ENCODE results near the gene SLIT3. TPM values are rescaled to one million over a fixed set of nuclear protein-coding genes. Genes with fewer than 3 reads are reported as not detected.

SLIT3 gene
- total and polyA plus RNA-seq, 2 experiments from 2014 or later: 0.59 to 0.71 TPM

DNA sequence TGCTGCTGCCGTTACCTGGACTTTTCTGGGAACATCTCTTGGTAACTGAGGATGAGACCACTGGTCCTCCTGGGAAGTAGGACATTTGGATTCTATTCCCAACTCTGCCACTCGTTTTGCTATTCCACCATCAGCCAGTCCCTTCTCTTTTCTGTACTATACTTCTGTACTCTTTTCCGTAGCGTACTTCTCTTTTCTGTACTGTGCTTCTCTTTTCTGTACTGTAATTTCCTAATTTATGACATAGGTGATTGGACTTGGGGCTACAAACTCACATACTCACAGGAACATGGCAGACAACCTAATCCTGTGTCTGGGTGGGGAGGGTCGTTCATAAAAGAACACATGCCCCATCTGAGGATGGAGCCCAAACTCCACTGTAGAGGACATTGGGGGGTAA, 386.4 kb downstream of the SLIT3 start:
- no peak for DNase-seq (ENCODE audit: low spot score)
- no peaks in the 10 kb centered on the region for H3K27me3 ChIP-seq (ENCODE audit: insufficient read depth)
- H3K27ac ChIP-seq (ENCODE audit: low read depth): no peak overlapping the region
- H3K4me3 ChIP-seq: no peak overlapping the region
- H3K36me3 Mint-ChIP-seq (ENCODE audit: low read depth): no peaks in the 10 kb centered on the region
- no peaks in the 10 kb centered on the region for H3K36me3 ChIP-seq (ENCODE audit: insufficient read depth)
- H3K79me2 ChIP-seq (replicated peaks; ENCODE audit: insufficient read depth): no peaks in the 10 kb centered on the region
- H3K27me3 Mint-ChIP-seq (ENCODE audit: insufficient read depth, low read depth, poor library complexity): peaks cover 3% of the 10 kb centered on the region
- ATAC-seq: no peak
- no peaks in the 10 kb centered on the region for H3K4me1 ChIP-seq (ENCODE audit: insufficient read depth)
- no peak overlapping the region for H3K4me2 ChIP-seq
- TF ChIP-seq STAT1 (IDR thresholded peaks at IDR 0.05; ENCODE audit: unreplicated experiment) (no peak), EZH2phosphoT487 (IDR thresholded peaks at IDR 0.05; ENCODE audit: unreplicated experiment) (no peak), JUNB (IDR thresholded peaks at IDR 0.05; ENCODE audit: unreplicated experiment) (no peak), ZNF114 (CRISPR knock-in tag; IDR thresholded peaks at IDR 0.05) (no peak), CREB1 (CRISPR knock-in tag; IDR thresholded peaks at IDR 0.05; ENCODE audit: low read depth) (no peak), POLR2AphosphoS5 (IDR thresholded peaks at IDR 0.05; ENCODE audit: low read depth) (no peak), NANOG (IDR thresholded peaks at IDR 0.05; ENCODE audit: borderline replicate concordance) (no peak), EZH2 (IDR thresholded peaks at IDR 0.05; ENCODE audit: low read depth, unreplicated experiment) (no peak)
- TF ChIP-seq, protein P1, sequence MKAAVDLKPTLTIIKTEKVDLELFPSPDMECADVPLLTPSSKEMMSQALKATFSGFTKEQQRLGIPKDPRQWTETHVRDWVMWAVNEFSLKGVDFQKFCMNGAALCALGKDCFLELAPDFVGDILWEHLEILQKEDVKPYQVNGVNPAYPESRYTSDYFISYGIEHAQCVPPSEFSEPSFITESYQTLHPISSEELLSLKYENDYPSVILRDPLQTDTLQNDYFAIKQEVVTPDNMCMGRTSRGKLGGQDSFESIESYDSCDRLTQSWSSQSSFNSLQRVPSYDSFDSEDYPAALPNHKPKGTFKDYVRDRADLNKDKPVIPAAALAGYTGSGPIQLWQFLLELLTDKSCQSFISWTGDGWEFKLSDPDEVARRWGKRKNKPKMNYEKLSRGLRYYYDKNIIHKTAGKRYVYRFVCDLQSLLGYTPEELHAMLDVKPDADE (IDR thresholded peaks at IDR 0.05): no peak
- no peaks in the 10 kb centered on the region for H3K9me2 ChIP-seq (ENCODE audit: insufficient read depth)
- no peaks in the 10 kb centered on the region for H3K9me3 Mint-ChIP-seq
- H2AFZ ChIP-seq: no peak overlapping the region
- no peaks in the 10 kb centered on the region for H3F3A ChIP-seq (replicated peaks; ENCODE audit: low read depth)
- no peak overlapping the region for H3K27ac Mint-ChIP-seq
- H4K20me1 ChIP-seq (replicated peaks; ENCODE audit: insufficient read depth): no peaks in the 10 kb centered on the region
- no peak overlapping the region for H3K4me3 Mint-ChIP-seq
- peaks cover 10% of the 10 kb centered on the region for H3K4me1 Mint-ChIP-seq

DNA sequence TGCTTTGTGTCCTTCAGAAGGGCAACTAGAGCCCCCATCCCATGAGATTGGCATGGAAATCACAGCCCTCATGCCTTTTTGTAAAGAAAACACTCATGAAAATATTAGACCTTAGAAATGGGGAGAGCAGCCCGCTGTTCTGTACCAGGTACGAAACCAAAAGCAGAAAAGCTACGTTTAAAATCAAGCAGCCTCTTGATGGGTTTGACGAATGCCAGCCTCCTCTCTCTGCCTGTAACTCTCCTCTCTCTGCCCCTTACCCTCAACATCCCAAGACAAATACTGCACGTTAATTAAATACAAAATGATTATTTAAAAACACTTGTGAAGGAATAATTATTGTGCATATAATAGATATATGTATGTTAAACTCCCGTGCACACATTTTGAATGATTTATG, 390.1 kb downstream of the SLIT3 start:
- H3K27ac Mint-ChIP-seq: no peak overlapping the region
- no peaks in the 10 kb centered on the region for H3K9me2 ChIP-seq (ENCODE audit: insufficient read depth)
- DNase-seq (ENCODE audit: low spot score): no peak
- H3K4me3 Mint-ChIP-seq: no peak overlapping the region
- H3K4me3 ChIP-seq: no peak overlapping the region
- H4K20me1 ChIP-seq (replicated peaks; ENCODE audit: insufficient read depth): no peaks in the 10 kb centered on the region
- H3K4me1 Mint-ChIP-seq: peaks cover 4% of the 10 kb centered on the region; the same call in 2 of the 3 replicates
- H3K9me3 Mint-ChIP-seq: no peaks in the 10 kb centered on the region
- H3K4me2 ChIP-seq: no peak overlapping the region
- H3F3A ChIP-seq (replicated peaks; ENCODE audit: low read depth): no peaks in the 10 kb centered on the region
- no peaks in the 10 kb centered on the region for H3K36me3 ChIP-seq (ENCODE audit: insufficient read depth)
- H3K27me3 Mint-ChIP-seq (ENCODE audit: insufficient read depth, low read depth, poor library complexity): peaks cover 3% of the 10 kb centered on the region
- no peaks in the 10 kb centered on the region for H3K79me2 ChIP-seq (replicated peaks; ENCODE audit: insufficient read depth)
- H3K27ac ChIP-seq (ENCODE audit: low read depth): no peak overlapping the region
- no peak for ATAC-seq
- H2AFZ ChIP-seq: no peak overlapping the region
- no peaks in the 10 kb centered on the region for H3K27me3 ChIP-seq (ENCODE audit: insufficient read depth)
- H3K36me3 Mint-ChIP-seq (ENCODE audit: low read depth): no peaks in the 10 kb centered on the region
- H3K4me1 ChIP-seq (ENCODE audit: insufficient read depth): peaks cover 6% of the 10 kb centered on the region; the same call in 1 of the 2 replicates
- TF ChIP-seq, protein P2, sequence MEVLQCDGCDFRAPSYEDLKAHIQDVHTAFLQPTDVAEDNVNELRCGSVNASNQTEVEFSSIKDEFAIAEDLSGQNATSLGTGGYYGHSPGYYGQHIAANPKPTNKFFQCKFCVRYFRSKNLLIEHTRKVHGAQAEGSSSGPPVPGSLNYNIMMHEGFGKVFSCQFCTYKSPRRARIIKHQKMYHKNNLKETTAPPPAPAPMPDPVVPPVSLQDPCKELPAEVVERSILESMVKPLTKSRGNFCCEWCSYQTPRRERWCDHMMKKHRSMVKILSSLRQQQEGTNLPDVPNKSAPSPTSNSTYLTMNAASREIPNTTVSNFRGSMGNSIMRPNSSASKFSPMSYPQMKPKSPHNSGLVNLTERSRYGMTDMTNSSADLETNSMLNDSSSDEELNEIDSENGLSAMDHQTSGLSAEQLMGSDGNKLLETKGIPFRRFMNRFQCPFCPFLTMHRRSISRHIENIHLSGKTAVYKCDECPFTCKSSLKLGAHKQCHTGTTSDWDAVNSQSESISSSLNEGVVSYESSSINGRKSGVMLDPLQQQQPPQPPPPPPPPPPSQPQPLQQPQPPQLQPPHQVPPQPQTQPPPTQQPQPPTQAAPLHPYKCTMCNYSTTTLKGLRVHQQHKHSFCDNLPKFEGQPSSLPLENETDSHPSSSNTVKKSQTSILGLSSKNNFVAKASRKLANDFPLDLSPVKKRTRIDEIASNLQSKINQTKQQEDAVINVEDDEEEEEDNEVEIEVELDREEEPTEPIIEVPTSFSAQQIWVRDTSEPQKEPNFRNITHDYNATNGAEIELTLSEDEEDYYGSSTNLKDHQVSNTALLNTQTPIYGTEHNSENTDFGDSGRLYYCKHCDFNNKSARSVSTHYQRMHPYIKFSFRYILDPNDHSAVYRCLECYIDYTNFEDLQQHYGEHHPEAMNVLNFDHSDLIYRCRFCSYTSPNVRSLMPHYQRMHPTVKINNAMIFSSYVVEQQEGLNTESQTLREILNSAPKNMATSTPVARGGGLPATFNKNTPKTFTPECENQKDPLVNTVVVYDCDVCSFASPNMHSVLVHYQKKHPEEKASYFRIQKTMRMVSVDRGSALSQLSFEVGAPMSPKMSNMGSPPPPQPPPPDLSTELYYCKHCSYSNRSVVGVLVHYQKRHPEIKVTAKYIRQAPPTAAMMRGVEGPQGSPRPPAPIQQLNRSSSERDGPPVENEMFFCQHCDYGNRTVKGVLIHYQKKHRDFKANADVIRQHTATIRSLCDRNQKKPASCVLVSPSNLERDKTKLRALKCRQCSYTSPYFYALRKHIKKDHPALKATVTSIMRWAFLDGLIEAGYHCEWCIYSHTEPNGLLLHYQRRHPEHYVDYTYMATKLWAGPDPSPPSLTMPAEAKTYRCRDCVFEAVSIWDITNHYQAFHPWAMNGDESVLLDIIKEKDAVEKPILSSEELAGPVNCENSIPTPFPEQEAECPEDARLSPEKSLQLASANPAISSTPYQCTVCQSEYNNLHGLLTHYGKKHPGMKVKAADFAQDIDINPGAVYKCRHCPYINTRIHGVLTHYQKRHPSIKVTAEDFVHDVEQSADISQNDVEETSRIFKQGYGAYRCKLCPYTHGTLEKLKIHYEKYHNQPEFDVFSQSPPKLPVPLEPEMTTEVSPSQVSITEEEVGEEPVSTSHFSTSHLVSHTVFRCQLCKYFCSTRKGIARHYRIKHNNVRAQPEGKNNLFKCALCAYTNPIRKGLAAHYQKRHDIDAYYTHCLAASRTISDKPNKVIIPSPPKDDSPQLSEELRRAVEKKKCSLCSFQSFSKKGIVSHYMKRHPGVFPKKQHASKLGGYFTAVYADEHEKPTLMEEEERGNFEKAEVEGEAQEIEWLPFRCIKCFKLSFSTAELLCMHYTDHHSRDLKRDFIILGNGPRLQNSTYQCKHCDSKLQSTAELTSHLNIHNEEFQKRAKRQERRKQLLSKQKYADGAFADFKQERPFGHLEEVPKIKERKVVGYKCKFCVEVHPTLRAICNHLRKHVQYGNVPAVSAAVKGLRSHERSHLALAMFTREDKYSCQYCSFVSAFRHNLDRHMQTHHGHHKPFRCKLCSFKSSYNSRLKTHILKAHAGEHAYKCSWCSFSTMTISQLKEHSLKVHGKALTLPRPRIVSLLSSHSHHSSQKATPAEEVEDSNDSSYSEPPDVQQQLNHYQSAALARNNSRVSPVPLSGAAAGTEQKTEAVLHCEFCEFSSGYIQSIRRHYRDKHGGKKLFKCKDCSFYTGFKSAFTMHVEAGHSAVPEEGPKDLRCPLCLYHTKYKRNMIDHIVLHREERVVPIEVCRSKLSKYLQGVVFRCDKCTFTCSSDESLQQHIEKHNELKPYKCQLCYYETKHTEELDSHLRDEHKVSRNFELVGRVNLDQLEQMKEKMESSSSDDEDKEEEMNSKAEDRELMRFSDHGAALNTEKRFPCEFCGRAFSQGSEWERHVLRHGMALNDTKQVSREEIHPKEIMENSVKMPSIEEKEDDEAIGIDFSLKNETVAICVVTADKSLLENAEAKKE (CRISPR knock-in tag; IDR thresholded peaks at IDR 0.05): no peak
- TF ChIP-seq, protein P3, sequence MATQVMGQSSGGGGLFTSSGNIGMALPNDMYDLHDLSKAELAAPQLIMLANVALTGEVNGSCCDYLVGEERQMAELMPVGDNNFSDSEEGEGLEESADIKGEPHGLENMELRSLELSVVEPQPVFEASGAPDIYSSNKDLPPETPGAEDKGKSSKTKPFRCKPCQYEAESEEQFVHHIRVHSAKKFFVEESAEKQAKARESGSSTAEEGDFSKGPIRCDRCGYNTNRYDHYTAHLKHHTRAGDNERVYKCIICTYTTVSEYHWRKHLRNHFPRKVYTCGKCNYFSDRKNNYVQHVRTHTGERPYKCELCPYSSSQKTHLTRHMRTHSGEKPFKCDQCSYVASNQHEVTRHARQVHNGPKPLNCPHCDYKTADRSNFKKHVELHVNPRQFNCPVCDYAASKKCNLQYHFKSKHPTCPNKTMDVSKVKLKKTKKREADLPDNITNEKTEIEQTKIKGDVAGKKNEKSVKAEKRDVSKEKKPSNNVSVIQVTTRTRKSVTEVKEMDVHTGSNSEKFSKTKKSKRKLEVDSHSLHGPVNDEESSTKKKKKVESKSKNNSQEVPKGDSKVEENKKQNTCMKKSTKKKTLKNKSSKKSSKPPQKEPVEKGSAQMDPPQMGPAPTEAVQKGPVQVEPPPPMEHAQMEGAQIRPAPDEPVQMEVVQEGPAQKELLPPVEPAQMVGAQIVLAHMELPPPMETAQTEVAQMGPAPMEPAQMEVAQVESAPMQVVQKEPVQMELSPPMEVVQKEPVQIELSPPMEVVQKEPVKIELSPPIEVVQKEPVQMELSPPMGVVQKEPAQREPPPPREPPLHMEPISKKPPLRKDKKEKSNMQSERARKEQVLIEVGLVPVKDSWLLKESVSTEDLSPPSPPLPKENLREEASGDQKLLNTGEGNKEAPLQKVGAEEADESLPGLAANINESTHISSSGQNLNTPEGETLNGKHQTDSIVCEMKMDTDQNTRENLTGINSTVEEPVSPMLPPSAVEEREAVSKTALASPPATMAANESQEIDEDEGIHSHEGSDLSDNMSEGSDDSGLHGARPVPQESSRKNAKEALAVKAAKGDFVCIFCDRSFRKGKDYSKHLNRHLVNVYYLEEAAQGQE (IDR thresholded peaks at IDR 0.05; ENCODE audit: unreplicated experiment): no peak
- TF ChIP-seq EZH2 (IDR thresholded peaks at IDR 0.05; ENCODE audit: low read depth, unreplicated experiment): no peak
- no peak for TF ChIP-seq EZH2phosphoT487 (IDR thresholded peaks at IDR 0.05; ENCODE audit: unreplicated experiment)
- no peak for TF ChIP-seq STAT1 (IDR thresholded peaks at IDR 0.05; ENCODE audit: unreplicated experiment)
- no peak for TF ChIP-seq POLR2AphosphoS5 (IDR thresholded peaks at IDR 0.05; ENCODE audit: low read depth)
- no peak for TF ChIP-seq NANOG (IDR thresholded peaks at IDR 0.05; ENCODE audit: borderline replicate concordance)
- TF ChIP-seq JUNB (IDR thresholded peaks at IDR 0.05; ENCODE audit: unreplicated experiment): no peak
- no peak for TF ChIP-seq ZNF331 (CRISPR knock-in tag; IDR thresholded peaks at IDR 0.05; ENCODE audit: low read depth)

All from GM23338 (cell line).